Activated naive CD8-positive, alpha-beta T cell treated with anti-CD3 and anti-CD28 coated beads, Interleukin-2, amount 10 ng/mL, durations not matched to agents 7 days and 5 days (primary cell): ENCODE data around the gene CDC42BPA. TPM values are rescaled to one million over a fixed set of nuclear protein-coding genes. Genes with fewer than 3 reads are reported as not detected.
"Not testable (repeated sequence)": the region's sequence is repeated elsewhere in the genome, so short reads cannot be mapped to it uniquely, and the experiment has no call there.

Experiments
- ATAC-seq: fragments of 150-1000 bp; cut with Tn5 transposase; one replicate; pipeline ENCODE4 v1.10.0; 2021; ENCODE audit warnings: low read depth, moderate library complexity
- POLR2A ChIA-PET: fragments of 350-600 bp; sonication (Branson Sonifier 250); formaldehyde crosslinking; loops from one replicate; lab custom pipeline; 2021; ENCODE audit warnings: antibody characterized with exemption; lab: Charles Lee
- DNase-seq: peaks from one replicate; pipeline ENCODE4 v3.0.0; 2021
- H3K27ac Mint-ChIP-seq: one replicate; pipeline ENCODE4 v1.8.0; 2022; ENCODE audit warnings: mild to moderate bottlenecking, mixed read lengths
- H3K27me3 Mint-ChIP-seq: one replicate; pipeline ENCODE4 v1.8.0; 2022; ENCODE audit warnings: mild to moderate bottlenecking, moderate library complexity, mixed read lengths
- H3K36me3 Mint-ChIP-seq: one replicate; pipeline ENCODE4 v1.8.0; 2021; ENCODE audit warnings: mild to moderate bottlenecking, mixed read lengths
- H3K4me1 Mint-ChIP-seq: one replicate; pipeline ENCODE4 v1.8.0; 2021; ENCODE audit warnings: mixed read lengths
- H3K4me3 Mint-ChIP-seq: one replicate; pipeline ENCODE4 v1.8.0; 2022; ENCODE audit warnings: mild to moderate bottlenecking, moderate library complexity, mixed read lengths
- H3K9me3 Mint-ChIP-seq: one replicate; pipeline ENCODE4 v1.8.0; 2021; ENCODE audit warnings: mixed read lengths
- total RNA-seq, 2 experiments: library from RNA; stranded (reverse); gene quantifications; one replicate each; pipeline ENCODE4 v1.2.3, GENCODE V29; 2021

The CDC42BPA gene
- total RNA-seq, 2 experiments from 2014 or later, result 0.91 to 1.2 TPM

GRCh38 chr1:227042292-227042691 lies 276.0 kb downstream of the CDC42BPA start:
- H3K4me3 Mint-ChIP-seq, result no peak overlapping the region
- ATAC-seq (no peak), DNase-seq (no peak)
- H3K36me3 Mint-ChIP-seq, result no peaks in the 10 kb centered on the region
- peaks cover 23% of the 10 kb centered on the region for H3K27me3 Mint-ChIP-seq
- POLR2A ChIA-PET, result no interaction called here
- no peak overlapping the region for H3K27ac Mint-ChIP-seq
- H3K9me3 Mint-ChIP-seq, result no peaks in the 10 kb centered on the region
- H3K4me1 Mint-ChIP-seq, result no peaks in the 10 kb centered on the region

DNA sequence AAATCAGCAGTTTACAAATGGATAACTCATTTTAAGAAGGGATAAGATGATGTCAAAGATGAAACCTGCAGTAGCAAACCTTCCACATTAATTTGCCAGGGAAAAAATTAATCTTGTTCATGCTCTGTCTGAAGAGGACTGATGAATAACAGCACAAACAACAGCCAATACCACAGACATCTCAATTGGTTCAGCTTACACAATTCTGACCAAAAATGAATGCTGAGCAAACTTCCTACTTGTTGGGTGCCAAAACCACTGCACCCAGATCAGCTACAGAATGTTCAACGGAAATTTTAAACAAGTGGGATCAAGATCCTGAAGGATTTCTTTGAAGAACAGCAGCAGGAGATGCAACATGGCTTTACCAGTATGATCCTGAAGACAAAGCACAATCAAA lies 279.9 kb downstream of the CDC42BPA start:
- no peaks in the 10 kb centered on the region for H3K4me1 Mint-ChIP-seq
- no peaks in the 10 kb centered on the region for H3K9me3 Mint-ChIP-seq
- no peak overlapping the region for H3K27ac Mint-ChIP-seq
- no peak overlapping the region for H3K4me3 Mint-ChIP-seq
- ATAC-seq (no peak), DNase-seq (no peak)
- no peaks in the 10 kb centered on the region for H3K36me3 Mint-ChIP-seq
- peaks cover 14% of the 10 kb centered on the region for H3K27me3 Mint-ChIP-seq
- POLR2A ChIA-PET, result no interaction called here

GRCh38 chr1:227037121-227037520 lies 281.2 kb downstream of the CDC42BPA start:
- H3K4me3 Mint-ChIP-seq, result no peak overlapping the region

DNA sequence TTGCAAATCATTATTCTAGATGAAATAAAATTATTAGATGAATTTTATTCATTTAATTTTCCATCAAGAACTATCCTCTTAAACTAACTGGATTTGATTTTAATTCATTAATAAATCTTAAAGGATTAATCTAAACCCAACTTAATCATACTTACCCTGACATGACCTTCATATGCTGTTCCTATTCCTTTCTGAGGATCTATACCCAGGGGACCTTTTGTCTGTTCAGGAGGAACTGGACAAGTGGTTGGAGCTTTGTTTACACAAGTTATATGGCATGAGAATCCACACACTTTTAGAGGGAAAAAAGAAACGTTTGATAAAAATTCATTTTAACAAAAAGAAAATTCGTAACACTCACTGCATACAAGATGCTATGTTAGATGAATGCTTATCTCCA lies 283.0 kb downstream of the CDC42BPA start:
- Mint-ChIP-seq H3K36me3 (no peaks in the 10 kb centered on the region), H3K4me1 (no peaks in the 10 kb centered on the region), H3K27me3 (no peaks in the 10 kb centered on the region), H3K9me3 (no peaks in the 10 kb centered on the region), H3K27ac (no peak overlapping the region), H3K4me3 (no peak overlapping the region)
- POLR2A ChIA-PET, result no interaction called here
- DNase-seq (no peak), ATAC-seq (no peak)

More at GRCh38 chr1:227037121-227037520, 281.2 kb downstream of the CDC42BPA start:
- Mint-ChIP-seq H3K36me3 (no peaks in the 10 kb centered on the region), H3K4me1 (no peaks in the 10 kb centered on the region), H3K27ac (no peak overlapping the region), H3K9me3 (no peaks in the 10 kb centered on the region), H3K27me3 (peaks cover 9% of the 10 kb centered on the region)
- ATAC-seq, result no peak
- no peak for DNase-seq
- POLR2A ChIA-PET, result no interaction called here

DNA sequence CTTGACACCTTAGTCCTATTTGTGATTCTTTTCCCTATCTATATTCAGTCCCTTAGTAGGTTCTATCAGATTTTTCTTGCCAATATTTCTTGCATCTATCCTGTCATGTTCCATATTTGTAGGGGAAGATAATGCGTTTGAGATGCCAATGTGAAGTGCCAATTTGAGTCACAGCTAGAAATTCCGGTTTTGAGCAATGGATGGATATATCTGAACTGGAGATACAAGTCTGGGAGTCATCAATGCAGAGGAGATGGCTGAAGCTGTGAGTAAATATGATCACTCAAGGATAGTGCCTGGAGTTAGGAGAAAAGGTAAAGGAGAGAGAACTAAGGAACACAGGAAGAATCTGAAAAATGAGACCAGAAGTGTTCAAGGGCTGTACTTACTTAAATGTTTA lies 284.4 kb downstream of the CDC42BPA start:
- H3K36me3 Mint-ChIP-seq, result no peaks in the 10 kb centered on the region
- no peak for DNase-seq
- POLR2A ChIA-PET, result no interaction called here
- no peaks in the 10 kb centered on the region for H3K4me1 Mint-ChIP-seq
- H3K9me3 Mint-ChIP-seq, result no peaks in the 10 kb centered on the region
- H3K4me3 Mint-ChIP-seq, result no peak overlapping the region
- no peak for ATAC-seq
- H3K27ac Mint-ChIP-seq, result no peak overlapping the region
- no peaks in the 10 kb centered on the region for H3K27me3 Mint-ChIP-seq

DNA sequence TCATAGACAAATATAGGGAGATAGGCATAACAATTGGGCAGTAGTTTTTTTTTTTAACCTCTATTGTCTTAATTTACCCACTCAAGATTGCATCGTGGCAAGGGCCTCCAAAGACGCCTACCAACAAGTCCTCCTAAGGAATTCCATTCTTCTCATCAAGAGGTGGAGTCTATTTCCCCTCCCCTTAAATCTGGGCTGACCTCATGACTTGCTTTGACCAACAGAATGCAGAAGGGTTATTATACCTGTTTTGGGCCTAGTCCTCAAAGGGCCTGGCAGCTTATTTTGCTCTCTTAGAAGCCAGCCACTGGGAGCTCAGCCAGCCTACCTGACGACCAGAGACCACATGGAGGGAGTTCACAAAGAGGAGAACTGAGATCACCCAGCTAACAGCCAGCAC lies 285.9 kb downstream of the CDC42BPA start:
- POLR2A ChIA-PET, result no interaction called here
- H3K4me1 Mint-ChIP-seq, result no peaks in the 10 kb centered on the region
- no peak for DNase-seq
- no peaks in the 10 kb centered on the region for H3K27me3 Mint-ChIP-seq
- H3K9me3 Mint-ChIP-seq, result no peaks in the 10 kb centered on the region
- ATAC-seq, result no peak
- H3K27ac Mint-ChIP-seq, result no peak overlapping the region
- H3K36me3 Mint-ChIP-seq, result no peaks in the 10 kb centered on the region
- H3K4me3 Mint-ChIP-seq, result no peak overlapping the region

- DNase-seq (no peak), ATAC-seq (no peak)
- Mint-ChIP-seq H3K4me3 (no peak overlapping the region), H3K36me3 (no peaks in the 10 kb centered on the region), H3K9me3 (no peaks in the 10 kb centered on the region), H3K4me1 (no peaks in the 10 kb centered on the region), H3K27ac (no peak overlapping the region), H3K27me3 (peaks cover 5% of the 10 kb centered on the region)
- POLR2A ChIA-PET, result no interaction called here
Observed at GRCh38 chr1:227016990-227017389, 301.3 kb downstream of the CDC42BPA start.

DNA sequence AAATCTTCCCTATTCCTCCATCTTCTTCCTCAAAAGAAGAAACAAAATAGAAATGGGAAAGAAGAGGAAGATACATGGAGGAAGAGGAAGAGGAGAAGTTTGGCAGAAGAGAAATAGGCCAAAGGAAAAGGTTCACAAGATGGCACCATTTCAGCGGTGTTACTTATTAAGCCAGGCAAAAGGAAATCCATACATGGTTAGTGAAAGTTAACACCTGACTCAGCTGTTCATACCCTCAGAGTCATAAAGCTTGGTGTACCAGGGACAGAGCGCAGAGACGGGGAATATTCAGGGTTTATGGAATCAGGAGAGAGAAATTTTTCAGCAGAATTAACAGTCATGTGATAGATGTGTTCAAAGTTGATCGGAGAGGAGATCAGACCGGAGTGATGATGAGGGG lies 307.6 kb downstream of the CDC42BPA start:
- Mint-ChIP-seq H3K36me3 (no peaks in the 10 kb centered on the region), H3K4me3 (no peak overlapping the region), H3K4me1 (no peaks in the 10 kb centered on the region), H3K27me3 (peaks cover 4% of the 10 kb centered on the region), H3K27ac (no peak overlapping the region), H3K9me3 (no peaks in the 10 kb centered on the region)
- ATAC-seq (no peak), DNase-seq (no peak)
- POLR2A ChIA-PET, result no interaction called here

DNA sequence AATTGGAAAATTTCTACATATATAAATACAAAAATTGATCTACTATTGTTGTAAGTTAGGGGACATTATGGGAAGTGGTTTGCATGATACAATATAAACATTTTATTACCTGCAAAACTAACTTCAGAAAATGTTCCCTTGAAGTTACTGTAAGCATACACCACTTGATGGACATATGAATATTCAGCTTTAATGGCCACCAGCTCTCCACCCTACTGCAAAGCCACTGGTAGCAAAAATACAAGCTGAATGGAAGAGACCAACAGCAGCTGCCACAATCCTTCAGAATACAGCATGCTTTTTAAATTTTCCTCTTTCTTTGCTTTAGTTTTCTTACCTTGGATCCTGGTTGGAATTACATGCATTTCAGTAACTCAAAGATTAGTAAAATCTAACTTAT lies 308.4 kb downstream of the CDC42BPA start:
- no peaks in the 10 kb centered on the region for H3K9me3 Mint-ChIP-seq
- H3K4me3 Mint-ChIP-seq, result no peak overlapping the region
- H3K4me1 Mint-ChIP-seq, result no peaks in the 10 kb centered on the region
- H3K27me3 Mint-ChIP-seq, result peaks cover 6% of the 10 kb centered on the region
- H3K36me3 Mint-ChIP-seq, result no peaks in the 10 kb centered on the region
- no peak for ATAC-seq
- H3K27ac Mint-ChIP-seq, result no peak overlapping the region
- POLR2A ChIA-PET, result no interaction called here
- DNase-seq, result no peak

DNA sequence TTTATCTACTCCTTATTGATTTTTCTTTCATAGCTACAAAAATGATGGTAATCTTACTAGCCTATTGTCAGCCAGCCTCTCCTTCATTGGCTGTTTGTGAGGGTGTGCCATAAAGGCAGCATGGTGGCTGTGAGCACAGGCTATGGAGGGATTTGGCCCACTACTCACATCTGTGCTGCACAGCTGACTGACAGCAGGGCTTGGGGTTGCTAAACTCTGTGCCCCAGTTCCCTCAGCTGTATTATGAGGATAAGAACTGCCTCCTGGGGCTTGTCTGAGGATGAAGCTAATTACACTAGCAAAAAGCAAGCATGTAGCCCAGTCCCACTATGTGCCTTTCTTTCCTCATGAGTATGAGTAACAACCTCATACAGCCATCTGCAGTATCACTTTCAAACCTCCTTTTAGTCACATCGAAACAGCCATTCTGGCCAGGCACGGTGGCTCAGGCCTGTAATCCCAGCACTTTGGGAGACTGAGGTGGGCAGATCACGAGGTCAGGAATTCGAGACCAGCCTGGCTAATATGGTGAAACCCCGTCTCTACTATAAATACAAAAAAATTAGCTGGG lies 312.0 kb downstream of the CDC42BPA start:
- Mint-ChIP-seq H3K27ac (no peak overlapping the region), H3K4me3 (no peak overlapping the region), H3K36me3 (no peaks in the 10 kb centered on the region), H3K4me1 (no peaks in the 10 kb centered on the region), H3K27me3 (peaks cover 4% of the 10 kb centered on the region), H3K9me3 (no peaks in the 10 kb centered on the region)
- DNase-seq, result no peak
- POLR2A ChIA-PET, result no interaction called here
- ATAC-seq, result no peak

- Mint-ChIP-seq H3K27ac (no peak overlapping the region), H3K36me3 (no peaks in the 10 kb centered on the region), H3K4me1 (no peaks in the 10 kb centered on the region), H3K4me3 (no peak overlapping the region), H3K9me3 (no peaks in the 10 kb centered on the region), H3K27me3 (peaks cover 4% of the 10 kb centered on the region)
- no peak for ATAC-seq
- POLR2A ChIA-PET, result no interaction called here
- no peak for DNase-seq
Observed at GRCh38 chr1:227004796-227005195, 313.5 kb downstream of the CDC42BPA start.

DNA sequence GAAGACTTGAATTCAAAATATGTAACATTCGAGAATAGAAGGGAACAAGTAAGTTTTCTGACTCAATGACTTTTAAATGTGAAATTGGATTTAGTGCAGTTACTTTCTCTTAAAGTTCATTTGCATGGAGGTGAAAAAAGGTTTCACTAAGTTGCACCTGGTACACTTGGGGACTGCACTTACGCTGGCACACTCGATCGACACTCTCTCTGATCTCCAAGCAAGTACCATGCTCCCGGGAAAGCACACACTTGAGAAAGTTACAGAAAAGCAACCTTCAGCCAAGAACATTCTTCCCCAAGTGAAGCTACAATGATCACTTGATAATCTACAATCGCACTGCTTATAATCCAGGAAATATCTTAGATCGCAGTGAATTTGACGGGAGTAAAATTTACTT lies 315.1 kb downstream of the CDC42BPA start:
- no peak overlapping the region for H3K27ac Mint-ChIP-seq
- ATAC-seq, result no peak

DNA sequence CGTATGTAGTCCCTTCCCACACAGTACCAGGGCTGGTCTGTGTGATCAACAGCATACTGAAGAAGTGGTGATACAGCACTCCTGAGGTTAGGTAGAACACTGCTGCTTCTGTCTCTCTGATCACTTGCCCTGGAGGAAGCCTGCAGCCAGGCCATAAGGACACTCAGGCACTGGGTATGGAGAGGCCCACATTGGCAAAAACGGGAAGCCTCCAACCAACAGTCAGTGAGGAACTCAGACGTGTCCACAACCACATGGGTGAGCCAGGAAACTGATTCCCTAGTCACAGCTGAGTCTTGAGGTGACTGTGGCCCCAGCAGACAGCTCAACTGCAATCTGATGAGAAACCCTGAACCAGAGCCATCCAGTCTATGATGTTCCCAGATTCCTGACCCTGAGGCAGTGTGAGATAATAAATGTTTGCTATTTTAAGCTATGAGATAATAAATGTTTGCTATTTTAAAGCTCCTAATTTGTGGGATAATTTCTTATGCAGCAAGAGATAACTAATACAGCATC lies 315.7 kb downstream of the CDC42BPA start:
- Mint-ChIP-seq H3K27ac (no peak overlapping the region), H3K4me3 (no peak overlapping the region), H3K4me1 (no peaks in the 10 kb centered on the region), H3K27me3 (peaks cover 4% of the 10 kb centered on the region), H3K9me3 (no peaks in the 10 kb centered on the region), H3K36me3 (no peaks in the 10 kb centered on the region)
- POLR2A ChIA-PET, result no interaction called here
- ATAC-seq (no peak), DNase-seq (no peak)

More for the DNA sequence above, 315.1 kb downstream of the CDC42BPA start:
- Mint-ChIP-seq H3K9me3 (no peaks in the 10 kb centered on the region), H3K36me3 (no peaks in the 10 kb centered on the region), H3K4me3 (no peak overlapping the region), H3K27me3 (peaks cover 4% of the 10 kb centered on the region), H3K4me1 (no peaks in the 10 kb centered on the region)
- DNase-seq, result no peak
- POLR2A ChIA-PET, result no interaction called here

DNA sequence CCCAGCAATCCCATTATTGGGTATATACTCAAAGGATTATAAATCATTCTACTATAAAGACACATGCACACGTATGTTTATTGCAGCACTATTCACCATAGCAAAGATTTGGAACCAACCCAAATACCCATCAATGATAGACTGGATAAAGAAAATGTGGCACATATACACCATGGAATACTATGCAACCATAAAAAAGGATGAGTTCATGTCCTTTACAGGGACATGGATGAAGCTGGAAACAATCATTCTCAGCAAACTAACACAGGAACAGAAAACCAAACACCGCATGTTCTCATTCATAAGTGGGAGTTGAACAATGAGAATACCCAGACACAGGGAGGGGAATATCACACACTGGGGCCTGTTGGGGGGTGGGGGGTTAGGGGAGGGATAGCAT lies 318.7 kb downstream of the CDC42BPA start:
- H3K27me3 Mint-ChIP-seq, POLR2A ChIA-PET, H3K4me3 Mint-ChIP-seq, H3K9me3 Mint-ChIP-seq, H3K36me3 Mint-ChIP-seq, DNase-seq, H3K27ac Mint-ChIP-seq, H3K4me1 Mint-ChIP-seq, ATAC-seq: not testable (repeated sequence)
